GM21390 (cell line): Measurements from ENCODE around the gene ZC3H6.
"Not testable (repeated sequence)": the region's sequence is repeated elsewhere in the genome, so short reads cannot be mapped to it uniquely, and the experiment has no call there.

Experiments used
- ATAC-seq: cut with Tn5 transposase; IDR thresholded peaks from one replicate; pipeline ENCODE4 v1.9.1; 2021; ENCODE audit not compliant: unreplicated experiment

ZC3H6 gene

DNA sequence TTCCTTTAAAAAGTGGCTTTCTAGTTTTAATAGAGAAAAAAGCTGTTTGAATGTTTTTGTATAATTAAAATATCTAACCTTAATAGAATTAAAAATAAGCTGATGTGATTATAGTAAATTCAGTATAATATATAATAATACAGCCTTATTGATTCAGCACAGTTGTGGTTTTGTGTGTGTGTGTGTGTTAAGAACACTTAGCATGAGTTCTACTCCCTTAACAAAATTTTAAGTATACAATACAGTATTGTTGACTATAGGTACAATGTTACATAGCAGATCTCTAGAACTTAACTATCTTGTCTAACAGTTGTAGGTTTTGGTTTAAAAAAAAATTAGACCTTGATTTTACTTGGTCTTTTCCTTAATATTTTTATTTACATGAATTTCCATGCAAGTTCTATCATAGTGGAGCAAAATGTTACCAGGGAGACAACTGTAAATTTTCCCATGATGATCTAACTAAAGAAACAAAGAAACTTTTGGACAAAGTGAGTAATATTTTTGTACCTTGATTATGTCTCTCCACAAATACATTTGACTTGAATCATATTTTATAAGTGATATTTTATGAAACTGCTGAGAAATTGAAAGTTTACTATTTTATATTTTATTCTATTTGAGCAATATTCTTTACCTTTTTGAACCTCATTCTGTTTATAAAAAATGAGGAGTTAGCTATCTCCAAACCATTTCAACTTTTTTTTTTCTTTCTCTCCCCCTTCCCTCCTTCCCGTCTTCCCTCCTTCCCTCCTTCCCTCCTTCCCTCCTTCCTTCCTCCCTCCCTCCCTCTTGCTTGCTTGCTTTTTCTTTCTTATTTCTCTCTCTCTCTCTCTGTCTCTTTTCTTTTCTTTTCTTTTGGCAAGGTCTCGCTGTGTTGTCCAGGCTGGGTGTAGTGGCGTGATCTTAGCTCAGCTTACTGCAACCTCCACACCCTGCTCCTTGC, 46.3 kb downstream of the ZC3H6 start:
- no peak for ATAC-seq

DNA sequence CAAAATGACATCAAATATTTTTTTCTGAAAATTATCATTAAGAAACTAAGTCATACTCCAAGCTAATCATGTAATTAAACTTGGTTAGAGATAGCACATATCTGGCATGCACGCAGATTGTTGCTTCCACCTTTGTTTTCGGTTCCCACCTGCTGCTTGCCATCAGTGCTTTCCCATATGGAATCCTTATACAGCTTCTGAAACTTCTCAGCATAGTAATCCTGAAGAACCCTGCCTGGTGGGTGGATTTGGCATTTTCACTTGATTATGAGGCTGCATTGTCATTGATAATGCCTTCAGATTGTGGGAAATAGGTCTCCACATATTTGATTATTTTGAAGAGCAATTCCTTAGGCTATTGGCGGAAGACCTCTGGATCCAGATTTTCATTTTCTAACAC, 47.5 kb downstream of the ZC3H6 start:
- no peak for ATAC-seq

DNA sequence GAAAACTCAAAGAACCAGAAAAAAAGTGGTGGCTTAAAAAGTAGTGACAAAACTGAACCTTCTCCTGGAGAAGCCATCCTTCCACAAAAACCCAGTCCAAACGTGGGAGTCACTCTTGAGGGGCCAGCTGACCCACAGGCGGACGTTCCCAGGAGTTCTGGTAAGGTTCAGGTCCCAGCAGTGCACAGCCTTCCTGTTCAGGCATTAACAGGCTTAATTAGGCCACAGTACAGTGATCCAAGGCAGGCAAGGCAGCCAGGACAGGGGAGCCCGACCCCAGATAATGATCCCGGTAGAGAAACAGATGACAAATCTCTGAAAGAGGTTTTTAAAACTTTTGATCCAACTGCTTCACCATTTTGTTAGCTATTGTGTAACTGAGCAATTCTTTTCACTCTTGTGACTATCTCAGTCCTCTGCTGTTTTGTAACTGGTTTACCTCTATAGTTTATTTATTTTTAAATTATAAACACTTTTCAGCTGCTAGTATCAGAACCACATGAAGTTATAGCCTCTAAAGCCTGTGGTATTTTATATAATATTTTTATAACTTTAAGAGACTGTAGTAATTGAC, 56.8 kb downstream of the ZC3H6 start:
- no peak for ATAC-seq

DNA sequence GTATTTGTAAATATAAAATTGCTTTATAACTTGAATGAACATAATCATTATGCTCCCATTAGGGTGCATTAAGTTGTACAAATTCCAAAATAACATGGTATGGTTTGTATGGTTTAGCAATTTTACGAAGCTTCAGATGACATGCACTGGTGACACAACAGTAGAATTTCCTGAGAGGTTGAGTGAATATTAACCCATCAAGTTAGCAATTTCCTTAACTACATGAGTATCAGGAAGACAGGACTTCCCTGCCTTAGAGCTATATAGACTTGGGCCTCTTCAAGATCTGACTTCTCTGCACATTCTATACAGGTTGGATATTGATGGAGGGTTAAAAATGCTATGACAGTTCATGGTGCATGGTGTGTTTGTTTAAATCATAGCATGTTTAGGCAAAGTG, 60.2 kb downstream of the ZC3H6 start:
- ATAC-seq: no peak

DNA sequence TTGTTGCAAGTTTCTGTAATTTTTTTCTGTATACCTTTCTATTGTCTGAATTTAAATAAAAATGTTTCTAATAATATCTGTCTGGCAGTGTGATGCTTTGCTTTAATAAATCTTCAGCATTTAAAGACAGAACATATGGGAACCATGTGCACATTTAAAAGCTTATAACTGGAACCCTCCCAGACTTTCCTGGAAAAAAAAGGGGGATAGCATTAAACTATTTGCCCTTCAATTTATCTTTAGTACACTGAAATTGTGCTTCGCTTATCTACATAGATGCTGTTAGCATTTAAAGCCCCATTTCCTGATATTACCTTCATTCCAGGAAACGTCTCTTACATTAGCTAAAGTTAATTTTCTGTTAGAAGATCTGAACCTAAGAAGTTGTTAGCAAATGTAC, 64.6 kb downstream of the ZC3H6 start:
- no peak for ATAC-seq

DNA sequence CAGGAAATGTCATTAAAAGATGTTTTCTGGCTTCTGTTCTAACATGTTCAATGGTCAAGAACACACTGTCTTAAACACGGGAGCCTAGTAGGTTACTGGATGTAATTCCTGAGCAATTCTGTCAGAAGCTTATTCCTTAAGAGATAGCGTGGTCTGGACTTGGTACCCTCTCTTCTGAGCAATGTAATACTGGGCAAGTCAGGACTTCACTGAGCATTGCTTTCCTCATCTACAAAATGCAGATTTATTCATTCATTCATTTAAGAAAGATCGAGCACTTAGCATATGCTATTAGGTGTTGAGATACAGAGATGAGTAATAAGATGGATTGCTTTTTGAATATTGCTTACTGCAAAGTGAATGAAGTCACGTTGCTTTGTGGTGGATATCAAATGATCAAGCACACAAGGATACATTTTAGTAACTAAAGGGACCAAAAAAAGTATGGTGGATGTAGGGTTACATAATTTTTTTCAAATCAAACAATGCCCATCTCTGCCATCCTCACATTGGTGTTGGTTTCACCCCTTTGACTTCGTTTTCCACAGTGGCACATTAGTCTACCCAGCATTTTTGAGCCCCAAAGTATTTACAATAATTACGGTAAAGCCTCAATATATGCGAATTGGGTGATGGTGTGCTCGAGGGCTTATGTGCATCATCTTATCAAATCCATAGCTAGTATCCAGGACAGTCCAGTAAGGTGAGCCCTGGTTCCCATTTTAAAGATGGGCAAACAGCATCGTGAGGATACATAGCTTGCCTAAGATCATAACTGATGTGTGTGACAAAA, 65.3 kb downstream of the ZC3H6 start:
- ATAC-seq: no peak

DNA sequence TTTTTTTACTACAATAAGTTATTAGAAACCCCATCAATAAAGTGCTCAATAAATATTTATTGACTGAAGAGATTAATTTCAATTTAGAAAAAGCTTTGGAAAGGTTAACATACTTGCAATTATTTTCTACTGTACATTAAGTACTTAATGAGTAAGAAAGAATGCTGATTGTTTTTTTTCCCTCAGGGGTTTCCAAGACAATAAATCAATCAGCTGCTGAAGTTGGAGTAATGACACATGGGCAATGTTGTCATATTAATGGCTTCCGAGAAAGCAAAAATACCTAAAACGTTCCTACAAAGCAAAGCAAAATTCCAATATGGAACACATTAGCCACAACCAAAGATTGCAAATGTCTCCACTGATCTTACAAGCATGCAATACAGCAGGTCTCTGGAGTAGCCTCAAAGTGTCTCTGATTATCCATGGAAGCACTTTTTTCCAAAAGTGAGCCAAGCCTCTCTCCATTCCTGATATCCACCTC, 66.7 kb downstream of the ZC3H6 start:
- ATAC-seq: no peak

DNA sequence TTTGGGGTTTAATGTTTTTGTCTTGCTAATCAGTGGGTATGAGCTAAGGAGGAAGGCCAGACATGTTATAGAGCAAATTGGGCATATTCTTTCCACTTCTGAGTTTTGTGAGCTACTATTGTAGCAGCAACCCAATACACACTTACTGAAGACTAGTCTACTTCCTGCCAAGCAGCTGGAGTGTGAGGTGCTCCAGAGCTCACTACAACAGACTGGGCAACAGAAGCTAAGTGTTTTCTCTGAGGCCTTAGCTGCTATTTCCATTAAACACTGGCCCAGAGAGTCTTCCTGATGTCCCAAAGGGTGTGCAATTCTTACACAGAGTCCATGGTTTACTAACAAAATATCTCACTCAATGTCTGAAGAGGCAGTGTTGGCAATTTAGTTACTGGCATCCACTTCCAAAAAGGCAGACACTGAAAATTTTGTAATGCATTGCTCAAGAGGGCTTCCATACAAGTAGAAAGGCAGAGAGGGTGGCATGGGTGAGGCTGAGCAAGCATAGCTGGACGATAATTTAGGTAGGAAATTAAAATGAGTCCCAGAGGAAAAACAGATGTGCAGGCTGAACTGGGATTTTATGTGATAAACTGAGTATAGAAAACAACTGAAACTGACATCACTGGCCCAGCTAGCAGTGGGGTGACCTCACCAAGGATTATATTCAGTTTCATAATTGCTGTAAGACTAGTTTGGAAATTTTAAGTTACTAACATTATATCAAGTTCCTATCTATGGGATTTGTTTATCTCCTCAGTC, 68.6 kb downstream of the ZC3H6 start:
- ATAC-seq: peak; percentile 53

DNA sequence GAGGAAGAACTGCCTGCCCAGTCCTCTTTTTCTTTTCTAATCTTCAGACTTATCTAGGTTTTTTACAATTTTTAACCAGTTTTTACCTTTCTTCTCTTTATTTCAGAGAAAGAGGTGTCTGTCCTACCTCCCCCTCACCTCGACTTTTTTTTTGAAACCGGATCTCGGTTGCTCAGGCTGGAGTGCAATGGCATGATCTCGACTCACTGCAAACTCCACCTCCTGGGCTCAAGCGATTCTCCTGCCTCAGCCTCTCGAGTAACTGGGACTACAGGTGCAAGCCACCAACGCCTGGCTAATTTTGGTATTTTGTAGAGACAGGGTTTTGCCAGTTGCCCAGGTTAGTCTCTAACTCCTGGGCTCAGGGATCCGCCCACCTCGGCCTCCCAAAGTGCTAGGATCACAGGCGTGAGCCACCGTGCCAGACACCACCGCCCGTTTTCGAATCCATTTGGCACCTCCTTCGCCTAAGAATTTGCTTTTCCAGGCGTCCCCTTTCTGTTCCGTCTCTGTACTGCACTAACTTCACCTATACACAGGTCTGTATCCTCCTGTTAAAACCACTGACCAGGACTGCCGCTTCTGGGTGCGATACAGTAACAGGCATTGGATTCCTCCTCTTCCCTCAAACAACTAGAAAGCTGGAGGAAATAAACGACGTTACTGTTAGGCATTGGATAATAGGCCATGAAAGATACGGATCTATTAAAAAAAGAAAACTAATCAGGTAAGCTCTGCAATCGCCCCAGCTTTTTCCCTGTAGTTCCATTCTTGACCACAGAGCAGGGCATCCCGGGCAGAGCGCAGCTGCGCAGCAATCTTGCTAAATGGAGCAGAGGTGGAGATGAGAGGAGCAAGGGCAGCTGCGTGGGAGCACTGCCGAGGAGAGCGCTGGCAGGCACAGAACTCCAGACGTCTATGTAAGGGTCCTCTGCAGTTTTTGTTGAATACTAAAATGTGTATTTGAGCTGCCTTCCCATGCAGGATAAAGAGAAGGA, 69.9 kb downstream of the ZC3H6 start:
- no peak for ATAC-seq

DNA sequence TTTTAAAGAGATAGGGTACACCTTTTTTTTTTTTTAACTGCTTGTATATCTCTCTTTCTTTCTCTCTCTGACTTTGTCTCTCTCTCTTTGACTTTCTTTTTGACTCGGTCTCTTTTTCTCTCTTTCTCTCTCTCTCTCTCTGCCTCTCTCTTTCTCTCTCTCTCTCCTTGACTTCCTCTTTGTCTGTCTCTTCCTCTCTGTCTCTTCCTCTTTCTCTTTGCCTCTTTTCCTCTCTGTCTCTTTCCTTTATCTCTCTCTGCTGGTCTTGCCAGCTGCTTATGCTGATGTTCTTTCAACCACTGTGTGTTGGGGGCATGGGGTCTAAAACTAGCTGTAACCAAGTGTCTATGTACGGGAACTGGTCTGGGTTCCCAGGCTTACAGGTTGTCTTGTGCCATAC, 76.9 kb downstream of the ZC3H6 start:
- ATAC-seq: not testable (repeated sequence)

DNA sequence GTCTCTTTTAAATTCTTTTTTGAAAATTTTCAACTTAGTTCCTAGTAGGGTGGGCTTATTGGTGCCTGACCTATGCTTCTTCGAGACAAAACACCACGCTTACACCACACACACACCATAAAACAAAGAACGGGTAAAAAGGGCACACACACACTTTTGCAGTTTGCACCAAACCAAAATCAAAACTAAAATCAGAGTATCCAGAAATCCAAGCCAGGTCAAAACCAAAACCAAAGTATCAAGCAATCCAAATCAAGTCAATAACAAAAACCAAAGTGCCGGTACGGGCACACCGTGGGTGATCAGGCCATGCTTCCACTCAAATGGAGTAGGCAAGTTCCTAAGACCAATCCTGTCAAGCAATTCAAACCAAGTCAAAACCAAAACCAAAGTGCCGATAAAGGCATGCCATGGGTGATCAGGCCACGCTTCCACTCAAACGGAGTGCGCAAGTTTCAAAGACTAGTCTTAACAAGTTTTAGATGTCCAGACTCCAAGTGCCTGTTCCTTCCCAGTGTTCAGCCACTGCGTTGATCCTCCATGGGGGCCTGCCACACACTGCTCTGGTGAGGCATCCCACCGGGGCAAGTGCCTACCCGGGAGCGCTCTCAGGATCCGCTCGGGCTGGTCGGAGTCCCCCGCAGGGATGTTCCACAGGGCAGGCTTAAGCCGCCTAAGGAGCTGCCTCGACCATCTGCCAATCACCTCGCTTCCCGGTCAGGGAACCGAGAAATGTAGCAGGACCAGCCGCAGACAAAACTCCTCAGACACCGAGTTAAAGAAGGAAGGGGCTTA, 77.6 kb downstream of the ZC3H6 start:
- ATAC-seq: not testable (repeated sequence)

DNA sequence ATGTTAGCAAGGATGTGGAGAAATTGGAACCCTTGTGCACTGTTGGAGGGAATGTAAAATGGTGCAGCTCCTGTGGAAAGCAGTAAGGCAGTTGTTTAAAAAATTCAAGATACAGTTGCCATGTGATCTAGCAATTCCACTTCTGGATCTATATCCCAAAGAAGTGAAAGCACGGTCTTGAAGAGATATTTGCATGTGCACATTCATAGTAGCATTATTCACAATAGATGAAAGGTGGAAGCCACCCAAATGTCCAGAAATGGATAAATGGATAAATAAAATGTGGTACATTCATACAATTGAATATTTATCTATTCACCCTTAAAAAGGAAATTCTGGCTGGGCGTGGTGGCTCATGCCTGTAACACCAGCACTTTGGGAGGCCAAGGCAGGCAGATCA, 78.9 kb downstream of the ZC3H6 start:
- ATAC-seq: not testable (repeated sequence)

DNA sequence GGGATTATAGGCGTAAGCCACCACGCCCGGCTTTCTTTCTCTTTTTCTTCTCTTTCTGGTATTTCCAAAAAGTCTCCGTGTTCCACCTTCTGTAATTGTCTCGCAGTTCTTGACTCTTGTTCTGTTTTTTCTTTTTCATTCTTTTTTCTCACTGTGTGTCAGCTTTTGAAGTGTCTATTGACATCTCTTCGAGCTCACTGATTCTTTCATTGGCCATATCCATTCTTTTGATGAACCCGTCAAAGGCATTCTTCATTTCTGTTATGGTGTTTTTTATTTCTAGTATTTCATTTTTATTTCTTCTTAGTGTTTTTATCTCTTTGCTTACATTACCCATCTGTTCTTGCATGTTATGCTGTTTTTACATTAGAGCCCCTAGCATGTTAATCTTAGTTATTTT, 84.7 kb downstream of the ZC3H6 start:
- not testable (repeated sequence) for ATAC-seq
